Endothelial cell of umbilical vein (primary cell): ENCODE measurements around the gene MRPS34. TPM values are rescaled to one million over a fixed set of nuclear protein-coding genes. Genes with fewer than 3 reads are reported as not detected.

Experiments used
- BruUV-seq: library from RNA; stranded (reverse); fragments of 400-500 nt; replicated peaks from 2 replicates; lab custom pipeline; 2021; lab: Mats Ljungman, UMichigan
- CTCF ChIA-PET: fragments of 300-600, 350-600 bp; sonication (Branson Sonifier 250); formaldehyde crosslinking; loops from one replicate; lab custom pipeline; 2021; ENCODE audit warnings: antibody characterized with exemption, inconsistent platforms; lab: Charles Lee
- POLR2A ChIA-PET: fragments of 300-600, 350-600 bp; sonication (Branson Sonifier 250); formaldehyde crosslinking; loops from one replicate; lab custom pipeline; 2021; ENCODE audit warnings: antibody characterized with exemption, inconsistent platforms; lab: Charles Lee
- DNase-seq: peaks from one replicate; pipeline ENCODE4 v3.0.0-alpha.2; 2011; ENCODE audit warnings: low read depth, low spot score
- FAIRE-seq: peaks from 2 replicates; lab custom pipeline; 2011; peaks lifted over from hg19 to GRCh38; lab: Jason Lieb, UNC
- H2AFZ ChIP-seq: 2 replicates; pipeline ENCODE4 v1.6.0; 2012; ENCODE audit warnings: low read depth, low read length, control low read depth, inconsistent platforms
- H3K27ac ChIP-seq: 2 replicates; pipeline ENCODE4 v1.5.1; 2011; ENCODE audit warnings: low read depth, mild to moderate bottlenecking, control low read depth, low read length, moderate library complexity; ENCODE audit not compliant: insufficient read depth
- H3K27me3 ChIP-seq, 2 experiments: 2 replicates each; pipeline versions ENCODE4 v1.6.0 to v1.6.1; 2011; ENCODE audit warnings: low read length in 2 of 2, mixed read lengths in 1 of 2; ENCODE audit not compliant: control insufficient read depth in 2 of 2, insufficient read depth in 2 of 2
- H3K36me3 ChIP-seq, 2 experiments: 2 replicates in 1 of 2; 3 replicates in 1 of 2; pipeline ENCODE4 v1.5.1; 2011; ENCODE audit warnings: low read length in 2 of 2, mild to moderate bottlenecking in 1 of 2, moderate library complexity in 1 of 2; ENCODE audit not compliant: control insufficient read depth in 2 of 2, insufficient read depth in 2 of 2; ENCODE audit errors: extremely low read depth in 1 of 2
- H3K4me1 ChIP-seq: 3 replicates; pipeline ENCODE4 v1.5.1; 2011; ENCODE audit warnings: mild to moderate bottlenecking, low read length; ENCODE audit not compliant: control insufficient read depth, insufficient read depth; ENCODE audit errors: extremely low read depth
- H3K4me2 ChIP-seq: 2 replicates; pipeline ENCODE4 v1.6.1; 2011; ENCODE audit warnings: low read length, control low read depth, mixed read lengths; ENCODE audit not compliant: insufficient read depth
- H3K4me3 ChIP-seq, 3 experiments: fragments of 200-600 bp in 1 of 3; sonication (generic), shearing (Covaris generic) in 1 of 3; replicated peaks in 1 of 3; 2 replicates each; pipeline ENCODE4 v1.5.1; 2011 to 2016; ENCODE audit warnings: control low read depth in 3 of 3, low read length in 3 of 3, mild to moderate bottlenecking in 2 of 3, inconsistent platforms in 1 of 3, low read depth in 1 of 3, moderate library complexity in 1 of 3; ENCODE audit not compliant: insufficient read depth in 1 of 3
- H3K79me2 ChIP-seq: 2 replicates; pipeline ENCODE4 v1.6.0; 2012; ENCODE audit warnings: low read length, inconsistent platforms; ENCODE audit not compliant: control insufficient read depth, insufficient read depth
- H3K9ac ChIP-seq: replicated peaks from 2 replicates; pipeline ENCODE3; 2011; ENCODE audit warnings: low read length, control low read depth; ENCODE audit not compliant: insufficient read depth; ENCODE audit errors: extremely low read depth
- H3K9me1 ChIP-seq: replicated peaks from 3 replicates; pipeline ENCODE4 v1.6.0; 2011; ENCODE audit warnings: mild to moderate bottlenecking, low read length; ENCODE audit not compliant: control insufficient read depth, insufficient read depth; ENCODE audit errors: extremely low read depth
- H3K9me3 ChIP-seq: replicated peaks from 2 replicates; pipeline ENCODE4 v1.5.1; 2012; ENCODE audit warnings: low read length, inconsistent platforms; ENCODE audit not compliant: control insufficient read depth, insufficient read depth
- H4K20me1 ChIP-seq: replicated peaks from 2 replicates; pipeline ENCODE3; 2011; ENCODE audit warnings: mild to moderate bottlenecking, low read length; ENCODE audit not compliant: control insufficient read depth, insufficient read depth; ENCODE audit errors: extremely low read depth
- CTCF ChIP-seq, 2 donors: IDR thresholded peaks; 1 replicate in 1 of 2; 2 replicates in 1 of 2; pipeline ENCODE4 v1.5.1; 2011; ENCODE audit warnings: low read length in 2 of 2, mild to moderate bottlenecking in 2 of 2, moderate library complexity in 2 of 2, control low read depth in 1 of 2, inconsistent platforms in 1 of 2, low read depth in 1 of 2; ENCODE audit not compliant: insufficient read depth in 1 of 2; ENCODE audit errors: extremely low read depth in 1 of 2
- EZH2 ChIP-seq: IDR thresholded peaks from 2 replicates; pipeline ENCODE4 v1.6.1; 2012; ENCODE audit warnings: borderline replicate concordance, low read depth, mild to moderate bottlenecking, moderate library complexity, low read length, inconsistent platforms; ENCODE audit not compliant: severe bottlenecking
- FOS ChIP-seq: IDR thresholded peaks from 2 replicates; pipeline ENCODE4 v1.6.1; 2011; ENCODE audit warnings: mild to moderate bottlenecking, low read length, moderate library complexity, borderline replicate concordance; ENCODE audit not compliant: insufficient read depth
- GATA2 ChIP-seq: IDR thresholded peaks from 2 replicates; pipeline ENCODE4 v1.7.0; 2011; ENCODE audit warnings: low read depth, mild to moderate bottlenecking, moderate library complexity, mixed read lengths, low read length; ENCODE audit not compliant: insufficient read length, insufficient read depth
- JUN ChIP-seq: IDR thresholded peaks from 2 replicates; pipeline ENCODE4 v1.6.1; 2011; ENCODE audit warnings: borderline replicate concordance, low read depth; ENCODE audit not compliant: insufficient read length, insufficient read depth
- MAX ChIP-seq: IDR thresholded peaks from 2 replicates; pipeline ENCODE4 v1.6.1; 2011; ENCODE audit not compliant: insufficient read depth, insufficient read length
- MYC ChIP-seq: IDR thresholded peaks from one replicate; pipeline ENCODE4 v1.6.1; 2011; ENCODE audit warnings: mild to moderate bottlenecking, low read depth, low read length
- POLR2AphosphoS5 ChIP-seq: IDR thresholded peaks from 2 replicates; pipeline ENCODE4 v1.6.1; 2012; ENCODE audit warnings: low read depth, mild to moderate bottlenecking, control low read depth, low read length, moderate library complexity; ENCODE audit not compliant: insufficient read depth
- dilution Hi-C: fragments of 300-500 bp; cut with MboI; formaldehyde crosslinking; loops from one replicate; pipeline ENCODE4 v1.15.0; 2019; ENCODE audit warnings: low sequenced_read_pairs; ENCODE audit not compliant: extremely low pct_ligation_motif_present
- intact Hi-C: fragments of 100-400 bp; cut with micrococcal nuclease; formaldehyde crosslinking; loops from one replicate; pipeline ENCODE4 v1.10.0; 2022
- polyA plus RNA-seq, 4 experiments: library from polyadenylated mRNA; depleted of rRNA in 3 of 4; stranded (reverse) in 3 of 4; unstranded in 1 of 4; fragments of >200 nt; gene quantifications; 2 replicates each; pipeline versions ENCODE4 v1.2.1 to v1.2.3, GENCODE V29; 2011 to 2012; ENCODE audit warnings: missing spikeins in 1 of 4
- total RNA-seq: library from RNA; stranded (reverse); gene quantifications from 2 replicates; pipeline ENCODE4 v1.2.3, GENCODE V29; 2021

The MRPS34 gene
- total and polyA plus RNA-seq, 2 donors (not counting 3 experiments of a cell fraction or from before 2014, with no cell fraction given): 82.1 to 102 TPM

- H3K9ac ChIP-seq: no peak overlapping the region
- no peaks in the 10 kb centered on the region for H3K9me3 ChIP-seq
- H3K9me1 ChIP-seq: no peaks in the 10 kb centered on the region
- H4K20me1 ChIP-seq: no peaks in the 10 kb centered on the region
- H3K27me3 ChIP-seq: no peaks in the 10 kb centered on the region
- H3K4me2 ChIP-seq: no peak overlapping the region
- dilution Hi-C loops: no loop called here
- no peak for FAIRE-seq
- CTCF ChIA-PET: no interaction called here
- H3K4me3 ChIP-seq: no peak overlapping the region
- H2AFZ ChIP-seq: no peak overlapping the region
- H3K36me3 ChIP-seq: peaks cover 0 to 26% of the 10 kb centered on the region in 2 experiments
- H3K79me2 ChIP-seq: no peaks in the 10 kb centered on the region
- intact Hi-C loops: no loop called here
- no peak overlapping the region for H3K27ac ChIP-seq
- BruUV-seq: no TSS peak
- TF ChIP-seq EZH2 (no peak), CTCF (IDR thresholded peaks at IDR 0.05; ENCODE audit: extremely low read depth in 1 of 2, insufficient read depth in 1 of 2, low read depth in 1 of 2, low read length in 2 of 2) (no peak), JUN (no peak), GATA2 (no peak), MAX (no peak), POLR2AphosphoS5 (no peak), FOS (no peak), MYC (no peak)
- POLR2A ChIA-PET: no interaction called here
- DNase-seq: no peak
- no peaks in the 10 kb centered on the region for H3K4me1 ChIP-seq
Observed at GRCh38 chr16:1810106-1810505, 37.2 kb upstream of the MRPS34 start.
